Brain microvascular endothelial cell (primary cell): ENCODE data around the gene STK10.

Experiments used
- DNase-seq: peaks from one replicate; pipeline ENCODE4 v3.0.0-alpha.2; 2020
- H3K27ac ChIP-seq: fragments of 250-450 bp; sonication (Bioruptor Pico); 2 replicates; pipeline ENCODE4 v1.5.1; 2020; ENCODE audit warnings: mild to moderate bottlenecking, moderate library complexity
- H3K27me3 ChIP-seq: fragments of 250-450 bp; sonication (Bioruptor Pico); replicated peaks from 2 replicates; pipeline ENCODE4 v1.5.1; 2020; ENCODE audit warnings: mild to moderate bottlenecking
- H3K36me3 ChIP-seq: fragments of 250-450 bp; sonication (Bioruptor Pico); replicated peaks from 2 replicates; pipeline ENCODE4 v1.5.1; 2020; ENCODE audit warnings: mild to moderate bottlenecking
- H3K4me3 ChIP-seq: 2 replicates; pipeline ENCODE4 v1.5.1; 2011; ENCODE audit warnings: low read depth, mild to moderate bottlenecking, control low read depth, low read length, moderate library complexity
- in situ Hi-C: cut with HindIII; loops from 2 replicates; pipeline ENCODE4 v1.10.0; 2017; ENCODE audit warnings: low sequenced_read_pairs, low pct_ligation_motif_present
- TF ChIP-seq, protein P1 (sequence below): IDR thresholded peaks from 2 replicates; pipeline ENCODE4 v1.5.1; 2011; ENCODE audit warnings: low read depth, mild to moderate bottlenecking, moderate library complexity, low read length, control low read depth, inconsistent platforms; ENCODE audit errors: missing control alignments

The STK10 gene

GRCh38 chr5:172185096-172185461 lies 2.9 kb downstream of the STK10 start:
- in situ Hi-C loops = no loop called here
- no peak for DNase-seq
- Histone ChIP-seq H3K27me3 (no peaks in the 10 kb centered on the region), H3K27ac (no peak overlapping the region), H3K36me3 (no peaks in the 10 kb centered on the region), H3K4me3 (no peak overlapping the region)
- TF ChIP-seq, protein P1, sequence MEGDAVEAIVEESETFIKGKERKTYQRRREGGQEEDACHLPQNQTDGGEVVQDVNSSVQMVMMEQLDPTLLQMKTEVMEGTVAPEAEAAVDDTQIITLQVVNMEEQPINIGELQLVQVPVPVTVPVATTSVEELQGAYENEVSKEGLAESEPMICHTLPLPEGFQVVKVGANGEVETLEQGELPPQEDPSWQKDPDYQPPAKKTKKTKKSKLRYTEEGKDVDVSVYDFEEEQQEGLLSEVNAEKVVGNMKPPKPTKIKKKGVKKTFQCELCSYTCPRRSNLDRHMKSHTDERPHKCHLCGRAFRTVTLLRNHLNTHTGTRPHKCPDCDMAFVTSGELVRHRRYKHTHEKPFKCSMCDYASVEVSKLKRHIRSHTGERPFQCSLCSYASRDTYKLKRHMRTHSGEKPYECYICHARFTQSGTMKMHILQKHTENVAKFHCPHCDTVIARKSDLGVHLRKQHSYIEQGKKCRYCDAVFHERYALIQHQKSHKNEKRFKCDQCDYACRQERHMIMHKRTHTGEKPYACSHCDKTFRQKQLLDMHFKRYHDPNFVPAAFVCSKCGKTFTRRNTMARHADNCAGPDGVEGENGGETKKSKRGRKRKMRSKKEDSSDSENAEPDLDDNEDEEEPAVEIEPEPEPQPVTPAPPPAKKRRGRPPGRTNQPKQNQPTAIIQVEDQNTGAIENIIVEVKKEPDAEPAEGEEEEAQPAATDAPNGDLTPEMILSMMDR = no peak

DNA sequence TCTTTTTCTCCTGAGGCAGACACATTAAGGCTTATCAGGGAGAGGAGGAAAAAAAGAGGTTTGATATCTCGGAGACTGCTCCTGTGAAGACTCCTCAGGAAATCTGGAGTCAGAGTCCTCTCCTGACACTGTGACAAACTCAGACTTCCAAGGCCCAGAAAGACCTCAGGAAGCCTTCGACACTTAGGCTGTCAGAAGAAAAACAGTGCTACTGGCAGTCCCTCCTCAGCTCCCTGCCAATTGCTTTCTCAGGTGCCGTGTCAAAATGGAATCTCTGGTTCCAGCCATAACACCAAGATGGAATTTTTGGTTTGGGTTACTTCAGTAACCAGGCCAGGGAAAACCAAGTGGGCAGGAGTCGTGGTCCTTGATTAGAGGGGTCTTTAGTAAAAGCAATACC lies 4.1 kb downstream of the STK10 start:
- Histone ChIP-seq H3K27ac (no peak overlapping the region), H3K27me3 (no peaks in the 10 kb centered on the region), H3K4me3 (no peak overlapping the region), H3K36me3 (no peaks in the 10 kb centered on the region)
- TF ChIP-seq, protein P1 = no peak
- in situ Hi-C loops = no loop called here
- DNase-seq = no peak

DNA sequence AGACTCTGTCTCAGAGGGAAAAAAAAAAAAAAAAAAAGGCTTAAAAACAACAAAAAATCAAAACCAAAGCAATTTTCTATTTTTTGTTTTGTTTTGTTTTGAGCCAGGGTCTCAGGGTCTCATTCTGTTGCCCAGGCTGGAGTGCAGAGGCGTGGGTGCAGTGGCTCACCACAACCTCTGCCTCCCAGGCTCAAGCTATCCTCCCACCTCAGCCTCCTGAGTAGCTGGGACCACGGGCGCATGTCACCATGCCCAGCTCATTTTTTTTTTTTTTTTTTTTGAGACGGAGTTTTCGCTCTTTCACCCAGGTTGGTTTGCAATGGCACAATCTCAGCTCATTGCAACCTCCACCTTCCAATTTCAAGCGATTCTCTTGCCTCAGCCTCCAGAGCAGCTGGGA lies 5.7 kb downstream of the STK10 start:
- TF ChIP-seq, protein P1 = no peak
- H3K27me3 ChIP-seq = no peaks in the 10 kb centered on the region
- DNase-seq = no peak
- no peak overlapping the region for H3K27ac ChIP-seq
- H3K4me3 ChIP-seq = no peak overlapping the region
- in situ Hi-C loops = no loop called here
- no peaks in the 10 kb centered on the region for H3K36me3 ChIP-seq

GRCh38 chr5:172180936-172181335 lies 7.1 kb downstream of the STK10 start:
- no peaks in the 10 kb centered on the region for H3K27me3 ChIP-seq
- H3K4me3 ChIP-seq = no peak overlapping the region
- no peaks in the 10 kb centered on the region for H3K36me3 ChIP-seq
- TF ChIP-seq, protein P1 = no peak
- in situ Hi-C loops = no loop called here
- no peak for DNase-seq
- no peak overlapping the region for H3K27ac ChIP-seq

GRCh38 chr5:172178991-172179989 lies 8.7 kb downstream of the STK10 start:
- Histone ChIP-seq H3K36me3 (no peaks in the 10 kb centered on the region), H3K4me3 (peak overlapping the region; percentile 3), H3K27ac (peak overlapping the region; percentile 69), H3K27me3 (no peaks in the 10 kb centered on the region)
- TF ChIP-seq, protein P1 = no peak
- in situ Hi-C loops = no loop called here
- peak; percentile 46 for DNase-seq
